HL-60 (cell line): Measurements from ENCODE around the gene AXIN1.

Experiments
- DNase-seq, 2 experiments: peaks; one replicate each; pipeline ENCODE4 v3.0.0-alpha.2; 2010 to 2020; ENCODE audit warnings: low read depth in 1 of 2, low spot score in 1 of 2
- H3K27ac ChIP-seq: fragments of 250-450 bp; sonication (Bioruptor Pico); replicated peaks from 2 replicates; pipeline ENCODE4 v1.5.1; 2020; ENCODE audit warnings: mild to moderate bottlenecking, moderate library complexity
- H3K27me3 ChIP-seq: fragments of 250-450 bp; sonication (Bioruptor Pico); 2 replicates; pipeline ENCODE4 v1.5.1; 2021; ENCODE audit warnings: mild to moderate bottlenecking, moderate library complexity; ENCODE audit not compliant: insufficient read depth, poor library complexity, severe bottlenecking
- H3K4me3 ChIP-seq: replicated peaks from 2 replicates; pipeline ENCODE4 v1.5.1; 2011; ENCODE audit warnings: mild to moderate bottlenecking, control low read depth, low read length; ENCODE audit not compliant: insufficient read depth
- CTCF ChIP-seq: IDR thresholded peaks from one replicate; pipeline ENCODE4 v1.5.1; 2011; ENCODE audit warnings: low read length, control low read depth, inconsistent platforms; ENCODE audit not compliant: insufficient read depth
- GABPA ChIP-seq: IDR thresholded peaks from 2 replicates; pipeline ENCODE4 v1.6.1; 2012; ENCODE audit warnings: low read depth
- POLR2AphosphoS5 ChIP-seq: IDR thresholded peaks from 2 replicates; pipeline ENCODE4 v1.6.1; 2012; ENCODE audit warnings: low read depth
- REST ChIP-seq: IDR thresholded peaks from 2 replicates; pipeline ENCODE4 v1.6.1; 2012; ENCODE audit warnings: low read depth; ENCODE audit not compliant: insufficient replicate concordance
- SPI1 ChIP-seq: IDR thresholded peaks from 2 replicates; pipeline ENCODE4 v1.6.1; 2012; ENCODE audit warnings: low read depth, mild to moderate bottlenecking, borderline replicate concordance

AXIN1 gene

GRCh38 chr16:311725-312124 lies 40.8 kb downstream of the AXIN1 start:
- Histone ChIP-seq H3K27ac (no peak overlapping the region), H3K27me3 (no peaks in the 10 kb centered on the region), H3K4me3 (no peak overlapping the region)
- no peak for DNase-seq
- TF ChIP-seq REST (no peak), CTCF (no peak), POLR2AphosphoS5 (no peak), GABPA (no peak), SPI1 (no peak)

GRCh38 chr16:309476-309875 lies 43.0 kb downstream of the AXIN1 start:
- no peak for TF ChIP-seq SPI1
- TF ChIP-seq REST: no peak
- TF ChIP-seq POLR2AphosphoS5: no peak
- no peak for TF ChIP-seq GABPA
- no peak for TF ChIP-seq CTCF
- Histone ChIP-seq H3K27ac (no peak overlapping the region), H3K27me3 (no peaks in the 10 kb centered on the region), H3K4me3 (no peak overlapping the region)
- DNase-seq: peak in 1 of 2 experiments; percentile 30

- no peak overlapping the region for H3K27ac ChIP-seq
- TF ChIP-seq CTCF (no peak), POLR2AphosphoS5 (no peak), GABPA (no peak), SPI1 (peak; percentile 15; the same call in 1 of the 2 replicates)
- peak in 1 of 2 experiments; percentile 54 for DNase-seq
- no peak overlapping the region for H3K4me3 ChIP-seq
- H3K27me3 ChIP-seq: no peaks in the 10 kb centered on the region
These were observed 44.7 kb downstream of the AXIN1 start for GRCh38 chr16:307691-308312.

- DNase-seq: no peak
- Histone ChIP-seq H3K27me3 (no peaks in the 10 kb centered on the region), H3K27ac (no peak overlapping the region), H3K4me3 (no peak overlapping the region)
- TF ChIP-seq CTCF (no peak), REST (no peak)
These were observed 45.6 kb downstream of the AXIN1 start for GRCh38 chr16:306911-307370.
